ENCODE measurements around the gene TNNT3.

Gene TNNT3

GRCh38 chr11:1943977-1944376, 24.5 kb downstream of the TNNT3 start:
- Histone ChIP-seq H3K4me3 (ENCODE audit: low read length) (peak overlapping the region; percentile 15), H3K9me3 (ENCODE audit: control insufficient read depth, low read length) (no peaks in the 10 kb centered on the region), H3K9ac (ENCODE audit: low read length) (peak overlapping the region; percentile 34), H3K4me1 (ENCODE audit: control insufficient read depth, insufficient read depth, low read length) (peaks cover 8% of the 10 kb centered on the region), H3K36me3 (ENCODE audit: control insufficient read depth, insufficient read depth, low read length, severe bottlenecking) (no peaks in the 10 kb centered on the region), H3K27me3 (replicated peaks; ENCODE audit: control insufficient read depth, insufficient read depth, low read length) (no peaks in the 10 kb centered on the region)
- DNase-seq (ENCODE audit: low read depth): peak; percentile 73

- Histone ChIP-seq H3K4me1 (ENCODE audit: control insufficient read depth, insufficient read depth, low read length) (peaks cover 8% of the 10 kb centered on the region), H3K9ac (ENCODE audit: low read length) (no peak within 1 kb of the TSS), H3K9me3 (ENCODE audit: control insufficient read depth, low read length) (no peaks in the 10 kb centered on the region), H3K27me3 (replicated peaks; ENCODE audit: control insufficient read depth, insufficient read depth, low read length) (no peaks in the 10 kb centered on the region), H3K4me3 (ENCODE audit: low read length) (no peak within 1 kb of the TSS), H3K36me3 (ENCODE audit: control insufficient read depth, insufficient read depth, low read length, severe bottlenecking) (no peaks in the 10 kb centered on the region)
- DNase-seq (ENCODE audit: low read depth): no peak
These were observed 27.4 kb downstream of the TNNT3 start, which contains the start of gene MRPL23 for GRCh38 chr11:1946812-1947484. Gene MRPL23, plus strand, starts transcription at chr11:1947332. Its CDS starts 31 bp downstream, at chr11:1947363.

- DNase-seq (ENCODE audit: low read depth): no peak
- peaks cover 8% of the 10 kb centered on the region for H3K4me1 ChIP-seq (ENCODE audit: control insufficient read depth, insufficient read depth, low read length)
- H3K9ac ChIP-seq (ENCODE audit: low read length): no peak overlapping the region
- H3K9me3 ChIP-seq (ENCODE audit: control insufficient read depth, low read length): no peaks in the 10 kb centered on the region
- H3K36me3 ChIP-seq (ENCODE audit: control insufficient read depth, insufficient read depth, low read length, severe bottlenecking): no peaks in the 10 kb centered on the region
- H3K4me3 ChIP-seq (ENCODE audit: low read length): no peak overlapping the region
- H3K27me3 ChIP-seq (replicated peaks; ENCODE audit: control insufficient read depth, insufficient read depth, low read length): no peaks in the 10 kb centered on the region
These were observed 28.2 kb downstream of the TNNT3 start for GRCh38 chr11:1947592-1948237.

- no peaks in the 10 kb centered on the region for H3K9me3 ChIP-seq (ENCODE audit: control insufficient read depth, low read length)
- H3K36me3 ChIP-seq (ENCODE audit: control insufficient read depth, insufficient read depth, low read length, severe bottlenecking): no peaks in the 10 kb centered on the region
- H3K4me3 ChIP-seq (ENCODE audit: low read length): no peak overlapping the region
- no peaks in the 10 kb centered on the region for H3K27me3 ChIP-seq (replicated peaks; ENCODE audit: control insufficient read depth, insufficient read depth, low read length)
- H3K4me1 ChIP-seq (ENCODE audit: control insufficient read depth, insufficient read depth, low read length): peaks cover 8% of the 10 kb centered on the region
- no peak for DNase-seq (ENCODE audit: low read depth)
- no peak overlapping the region for H3K9ac ChIP-seq (ENCODE audit: low read length)
These were observed 28.9 kb downstream of the TNNT3 start for GRCh38 chr11:1948389-1948788.

GRCh38 chr11:1949302-1949701, 29.8 kb downstream of the TNNT3 start:
- H3K9ac ChIP-seq (ENCODE audit: low read length): no peak overlapping the region

GRCh38 chr11:1949922-1950321, 30.4 kb downstream of the TNNT3 start:
- H3K9me3 ChIP-seq (ENCODE audit: control insufficient read depth, low read length): no peaks in the 10 kb centered on the region
- H3K9ac ChIP-seq (ENCODE audit: low read length): no peak overlapping the region
- no peak for DNase-seq (ENCODE audit: low read depth)
- H3K4me1 ChIP-seq (ENCODE audit: control insufficient read depth, insufficient read depth, low read length): no peaks in the 10 kb centered on the region
- H3K4me3 ChIP-seq (ENCODE audit: low read length): no peak overlapping the region
- no peaks in the 10 kb centered on the region for H3K27me3 ChIP-seq (replicated peaks; ENCODE audit: control insufficient read depth, insufficient read depth, low read length)
- H3K36me3 ChIP-seq (ENCODE audit: control insufficient read depth, insufficient read depth, low read length, severe bottlenecking): no peaks in the 10 kb centered on the region

More at GRCh38 chr11:1949302-1949701, 29.8 kb downstream of the TNNT3 start:
- DNase-seq (ENCODE audit: low read depth): no peak
- Histone ChIP-seq H3K4me1 (ENCODE audit: control insufficient read depth, insufficient read depth, low read length) (peaks cover under 1% of the 10 kb centered on the region), H3K4me3 (ENCODE audit: low read length) (no peak overlapping the region), H3K36me3 (ENCODE audit: control insufficient read depth, insufficient read depth, low read length, severe bottlenecking) (no peaks in the 10 kb centered on the region), H3K27me3 (replicated peaks; ENCODE audit: control insufficient read depth, insufficient read depth, low read length) (no peaks in the 10 kb centered on the region), H3K9me3 (ENCODE audit: control insufficient read depth, low read length) (no peaks in the 10 kb centered on the region)

GRCh38 chr11:1952806-1953482, 33.4 kb downstream of the TNNT3 start:
- no peak for DNase-seq (ENCODE audit: low read depth)
- Histone ChIP-seq H3K9ac (ENCODE audit: low read length) (no peak overlapping the region), H3K4me3 (ENCODE audit: low read length) (no peak overlapping the region), H3K4me1 (ENCODE audit: control insufficient read depth, insufficient read depth, low read length) (no peaks in the 10 kb centered on the region), H3K9me3 (ENCODE audit: control insufficient read depth, low read length) (no peaks in the 10 kb centered on the region), H3K36me3 (ENCODE audit: control insufficient read depth, insufficient read depth, low read length, severe bottlenecking) (no peaks in the 10 kb centered on the region), H3K27me3 (replicated peaks; ENCODE audit: control insufficient read depth, insufficient read depth, low read length) (no peaks in the 10 kb centered on the region)

- Histone ChIP-seq H3K4me1 (ENCODE audit: control insufficient read depth, insufficient read depth, low read length) (no peaks in the 10 kb centered on the region), H3K4me3 (ENCODE audit: low read length) (no peak overlapping the region), H3K9me3 (ENCODE audit: control insufficient read depth, low read length) (no peaks in the 10 kb centered on the region), H3K9ac (ENCODE audit: low read length) (no peak overlapping the region), H3K36me3 (ENCODE audit: control insufficient read depth, insufficient read depth, low read length, severe bottlenecking) (no peaks in the 10 kb centered on the region), H3K27me3 (replicated peaks; ENCODE audit: control insufficient read depth, insufficient read depth, low read length) (no peaks in the 10 kb centered on the region)
- DNase-seq (ENCODE audit: low read depth): no peak
These were observed 34.2 kb downstream of the TNNT3 start for GRCh38 chr11:1953489-1954266.

GRCh38 chr11:1958367-1958766, 38.9 kb downstream of the TNNT3 start:
- Histone ChIP-seq H3K9me3 (ENCODE audit: control insufficient read depth, low read length) (no peaks in the 10 kb centered on the region), H3K36me3 (ENCODE audit: control insufficient read depth, insufficient read depth, low read length, severe bottlenecking) (no peaks in the 10 kb centered on the region), H3K27me3 (replicated peaks; ENCODE audit: control insufficient read depth, insufficient read depth, low read length) (no peaks in the 10 kb centered on the region), H3K9ac (ENCODE audit: low read length) (no peak overlapping the region), H3K4me1 (ENCODE audit: control insufficient read depth, insufficient read depth, low read length) (no peaks in the 10 kb centered on the region), H3K4me3 (ENCODE audit: low read length) (no peak overlapping the region)
- DNase-seq (ENCODE audit: low read depth): no peak

- H3K4me1 ChIP-seq (ENCODE audit: control insufficient read depth, insufficient read depth, low read length): no peaks in the 10 kb centered on the region
- no peak overlapping the region for H3K9ac ChIP-seq (ENCODE audit: low read length)
- no peaks in the 10 kb centered on the region for H3K9me3 ChIP-seq (ENCODE audit: control insufficient read depth, low read length)
- DNase-seq (ENCODE audit: low read depth): no peak
- no peaks in the 10 kb centered on the region for H3K27me3 ChIP-seq (replicated peaks; ENCODE audit: control insufficient read depth, insufficient read depth, low read length)
- no peaks in the 10 kb centered on the region for H3K36me3 ChIP-seq (ENCODE audit: control insufficient read depth, insufficient read depth, low read length, severe bottlenecking)
- H3K4me3 ChIP-seq (ENCODE audit: low read length): no peak overlapping the region
These were observed 40.3 kb downstream of the TNNT3 start for GRCh38 chr11:1959786-1960185.

- DNase-seq (ENCODE audit: low read depth): no peak
- Histone ChIP-seq H3K4me1 (ENCODE audit: control insufficient read depth, insufficient read depth, low read length) (no peaks in the 10 kb centered on the region), H3K4me3 (ENCODE audit: low read length) (no peak overlapping the region), H3K27me3 (replicated peaks; ENCODE audit: control insufficient read depth, insufficient read depth, low read length) (no peaks in the 10 kb centered on the region), H3K9me3 (ENCODE audit: control insufficient read depth, low read length) (no peaks in the 10 kb centered on the region), H3K36me3 (ENCODE audit: control insufficient read depth, insufficient read depth, low read length, severe bottlenecking) (no peaks in the 10 kb centered on the region), H3K9ac (ENCODE audit: low read length) (no peak overlapping the region)
These were observed 44.4 kb downstream of the TNNT3 start for GRCh38 chr11:1963864-1964263.

Data from adipocyte (in vitro differentiated cells).